Neural crest cell (in vitro differentiated cells): Measurements from ENCODE around the gene ASTN2. TPM values are rescaled to one million over a fixed set of nuclear protein-coding genes. Genes with fewer than 3 reads are reported as not detected.
"Not testable (repeated sequence)": the region's sequence is repeated elsewhere in the genome, so short reads cannot be mapped to it uniquely, and the experiment has no call there.

Source experiments
- DNase-seq: peaks from one replicate; pipeline ENCODE4 v3.0.0; 2021; ENCODE audit warnings: low read depth, mixed read lengths, low spot score
- H3K27ac Mint-ChIP-seq: one replicate; pipeline ENCODE4 v1.8.0; 2021; ENCODE audit warnings: mild to moderate bottlenecking, mixed read lengths; ENCODE audit not compliant: unreplicated experiment
- H3K27me3 Mint-ChIP-seq: 2 replicates; pipeline ENCODE4 v1.8.0; 2021; ENCODE audit warnings: low read depth, mild to moderate bottlenecking, mixed read lengths
- H3K36me3 Mint-ChIP-seq: 2 replicates; pipeline ENCODE4 v1.8.0; 2021; ENCODE audit warnings: low read depth, mild to moderate bottlenecking, mixed read lengths
- H3K4me1 Mint-ChIP-seq: 2 replicates; pipeline ENCODE4 v1.8.0; 2021; ENCODE audit warnings: mixed read lengths
- H3K4me3 Mint-ChIP-seq: one replicate; pipeline ENCODE4 v1.8.0; 2021; ENCODE audit warnings: mild to moderate bottlenecking, mixed read lengths
- H3K9me3 Mint-ChIP-seq: 2 replicates; pipeline ENCODE4 v1.8.0; 2021; ENCODE audit warnings: mixed read lengths
- total RNA-seq: library from RNA; stranded (reverse); gene quantifications from 2 replicates; pipeline ENCODE4 v1.2.1, GENCODE V29; 2021
- TF ChIP-seq, protein P1 (sequence below): fragments of 200-600 bp; sonication (generic); conservative IDR thresholded peaks from 2 replicates; pipeline ENCODE4 v1.5.0; 2021; ENCODE audit warnings: antibody characterized with exemption, mild to moderate bottlenecking

ASTN2 gene
- total RNA-seq, 1 donor from 2014 or later, result 7.3 TPM

DNA sequence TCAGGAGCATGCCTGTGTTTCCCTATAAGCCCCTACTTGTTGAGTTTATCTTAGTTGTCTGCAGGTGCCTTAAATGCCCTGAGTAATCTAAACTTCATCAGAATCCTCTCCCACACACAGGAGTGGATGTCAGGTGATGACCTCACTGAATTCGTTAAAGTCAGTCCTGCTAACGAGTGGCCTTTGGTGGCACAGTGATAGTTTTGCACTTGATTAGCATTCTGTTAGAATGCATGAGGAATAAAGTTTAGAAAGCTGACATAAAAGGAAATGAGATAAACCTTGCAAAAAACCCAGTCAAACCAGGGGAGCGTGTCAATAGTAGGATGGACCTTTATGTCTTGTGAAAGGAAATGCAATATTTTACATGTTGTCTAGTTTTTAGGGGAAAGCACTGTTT is 723.2 kb downstream of the ASTN2 start:
- Mint-ChIP-seq H3K9me3 (no peaks in the 10 kb centered on the region), H3K4me1 (peaks cover 27% of the 10 kb centered on the region), H3K4me3 (no peak overlapping the region)

DNA sequence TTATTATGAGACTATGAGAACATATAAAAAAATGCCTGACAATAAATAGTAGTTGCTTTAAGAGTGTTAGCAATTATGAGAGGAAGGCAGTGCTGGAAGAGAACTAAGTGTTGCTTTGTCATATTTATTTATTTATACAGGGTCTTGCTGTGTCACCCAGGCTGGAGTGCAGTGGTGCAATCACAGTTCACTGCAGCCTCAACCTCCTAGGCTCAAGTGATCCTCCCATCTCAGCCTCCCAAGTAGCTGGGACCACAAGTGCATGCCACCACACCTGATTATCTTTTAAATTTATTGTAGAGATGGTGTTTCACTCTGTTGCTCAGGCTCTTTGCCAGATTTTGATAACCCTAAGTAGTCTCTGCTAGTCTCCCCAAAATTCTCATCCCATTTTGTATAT is 724.1 kb downstream of the ASTN2 start:
- not testable (repeated sequence) for H3K36me3 Mint-ChIP-seq, H3K27ac Mint-ChIP-seq, H3K27me3 Mint-ChIP-seq, H3K9me3 Mint-ChIP-seq, DNase-seq, H3K4me3 Mint-ChIP-seq
- peaks cover 33% of the 10 kb centered on the region for H3K4me1 Mint-ChIP-seq

More for the DNA sequence above, 723.2 kb downstream of the ASTN2 start:
- peaks cover 5% of the 10 kb centered on the region for H3K36me3 Mint-ChIP-seq
- peaks cover under 1% of the 10 kb centered on the region for H3K27me3 Mint-ChIP-seq
- no peak overlapping the region for H3K27ac Mint-ChIP-seq
- no peak for DNase-seq
- TF ChIP-seq, protein P1, sequence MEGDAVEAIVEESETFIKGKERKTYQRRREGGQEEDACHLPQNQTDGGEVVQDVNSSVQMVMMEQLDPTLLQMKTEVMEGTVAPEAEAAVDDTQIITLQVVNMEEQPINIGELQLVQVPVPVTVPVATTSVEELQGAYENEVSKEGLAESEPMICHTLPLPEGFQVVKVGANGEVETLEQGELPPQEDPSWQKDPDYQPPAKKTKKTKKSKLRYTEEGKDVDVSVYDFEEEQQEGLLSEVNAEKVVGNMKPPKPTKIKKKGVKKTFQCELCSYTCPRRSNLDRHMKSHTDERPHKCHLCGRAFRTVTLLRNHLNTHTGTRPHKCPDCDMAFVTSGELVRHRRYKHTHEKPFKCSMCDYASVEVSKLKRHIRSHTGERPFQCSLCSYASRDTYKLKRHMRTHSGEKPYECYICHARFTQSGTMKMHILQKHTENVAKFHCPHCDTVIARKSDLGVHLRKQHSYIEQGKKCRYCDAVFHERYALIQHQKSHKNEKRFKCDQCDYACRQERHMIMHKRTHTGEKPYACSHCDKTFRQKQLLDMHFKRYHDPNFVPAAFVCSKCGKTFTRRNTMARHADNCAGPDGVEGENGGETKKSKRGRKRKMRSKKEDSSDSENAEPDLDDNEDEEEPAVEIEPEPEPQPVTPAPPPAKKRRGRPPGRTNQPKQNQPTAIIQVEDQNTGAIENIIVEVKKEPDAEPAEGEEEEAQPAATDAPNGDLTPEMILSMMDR, result no peak

DNA sequence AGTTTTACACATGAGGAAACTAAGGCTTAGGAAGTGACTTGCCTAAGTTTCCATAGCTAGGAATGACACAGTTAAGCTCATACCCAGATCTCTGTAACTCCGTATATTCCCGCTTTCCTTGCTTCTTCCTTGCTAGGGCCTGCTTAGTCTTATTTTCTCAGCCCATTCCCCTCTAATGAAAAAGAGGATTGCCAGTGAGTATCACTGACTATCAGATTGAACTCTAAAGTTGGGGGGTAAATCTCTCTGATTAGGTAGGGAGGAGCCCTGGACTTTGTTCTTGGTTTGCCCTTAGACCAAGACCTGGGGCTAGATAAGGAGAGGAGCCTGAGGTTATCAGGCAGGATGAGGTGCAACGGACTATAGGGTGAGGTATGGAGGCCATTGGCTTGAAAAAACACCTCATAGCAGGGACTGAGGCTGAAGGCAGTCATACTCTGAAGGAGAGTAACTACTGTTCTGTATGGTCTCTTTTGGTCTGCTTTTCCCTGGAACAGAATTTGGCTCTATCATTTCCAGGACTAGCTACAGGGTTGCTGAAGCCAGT is 725.3 kb downstream of the ASTN2 start:
- TF ChIP-seq, protein P1, result no peak
- peaks cover 4% of the 10 kb centered on the region for H3K27me3 Mint-ChIP-seq
- H3K27ac Mint-ChIP-seq, result no peak overlapping the region
- peaks cover 33% of the 10 kb centered on the region for H3K4me1 Mint-ChIP-seq
- H3K36me3 Mint-ChIP-seq, result peaks cover 6% of the 10 kb centered on the region
- H3K9me3 Mint-ChIP-seq, result no peaks in the 10 kb centered on the region
- no peak for DNase-seq
- H3K4me3 Mint-ChIP-seq, result peak overlapping the region; percentile 95

DNA sequence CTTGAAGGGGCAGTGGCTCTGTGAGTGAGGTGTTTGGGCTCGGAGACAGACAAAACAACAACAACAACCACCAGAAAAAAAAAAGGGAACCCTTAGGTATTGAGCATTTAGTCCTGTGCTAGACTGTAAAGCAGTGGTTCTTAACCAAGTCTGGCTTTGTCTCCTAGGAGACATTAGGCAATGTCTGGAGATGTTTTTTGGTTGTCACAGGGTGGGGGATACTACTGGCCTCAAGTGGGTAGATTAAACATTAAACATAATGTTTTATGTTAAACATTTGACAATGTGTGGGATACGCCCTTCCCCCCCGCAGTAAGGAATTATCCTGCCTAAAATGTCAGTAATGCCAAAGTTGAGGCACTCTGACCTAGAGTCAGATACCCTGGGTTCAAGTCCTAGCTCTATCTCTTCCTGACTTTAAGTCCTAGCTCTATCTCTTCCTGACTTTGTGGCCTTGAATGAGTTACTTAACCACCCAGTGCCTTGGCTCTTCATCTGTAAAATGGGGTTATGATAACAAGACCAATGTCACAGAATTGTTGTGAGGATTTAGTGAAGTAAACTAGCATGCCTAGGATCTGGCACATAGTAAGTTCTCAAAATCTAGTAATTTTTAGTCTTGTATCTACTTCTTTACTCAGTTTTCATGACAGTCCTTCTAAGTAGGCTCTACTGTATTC is 725.9 kb downstream of the ASTN2 start:
- no peak for DNase-seq
- Mint-ChIP-seq H3K27ac (no peak overlapping the region), H3K9me3 (no peaks in the 10 kb centered on the region), H3K27me3 (peaks cover 4% of the 10 kb centered on the region), H3K4me3 (peak overlapping the region; percentile 95), H3K36me3 (peaks cover 8% of the 10 kb centered on the region), H3K4me1 (peaks cover 33% of the 10 kb centered on the region)
- TF ChIP-seq, protein P1, result no peak

DNA sequence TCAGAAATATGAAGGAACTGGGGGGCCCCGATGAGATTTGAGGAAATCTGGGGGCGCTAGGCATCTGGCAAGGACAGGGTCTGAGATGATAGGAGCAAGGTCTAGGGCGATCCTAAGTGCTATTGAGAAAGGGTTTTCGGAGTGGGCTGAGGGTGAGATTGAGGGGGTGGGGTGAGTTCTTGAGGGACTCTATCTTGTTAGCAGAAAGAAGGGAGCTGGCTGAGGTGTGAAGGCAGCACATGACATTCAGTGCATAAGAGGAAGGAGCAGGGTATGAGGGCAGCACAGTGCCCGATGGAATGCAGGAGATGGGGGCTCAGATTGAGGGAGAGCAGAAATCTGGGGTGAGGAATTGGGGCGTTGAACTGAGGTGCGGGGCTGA is 727.1 kb downstream of the ASTN2 start:
- Mint-ChIP-seq H3K27me3 (peaks cover 4% of the 10 kb centered on the region), H3K27ac (peak overlapping the region; percentile 28), H3K4me1 (peaks cover 33% of the 10 kb centered on the region), H3K9me3 (no peaks in the 10 kb centered on the region), H3K4me3 (peak overlapping the region; percentile 95), H3K36me3 (peaks cover 8% of the 10 kb centered on the region)
- DNase-seq, result no peak
- TF ChIP-seq, protein P1, result no peak

DNA sequence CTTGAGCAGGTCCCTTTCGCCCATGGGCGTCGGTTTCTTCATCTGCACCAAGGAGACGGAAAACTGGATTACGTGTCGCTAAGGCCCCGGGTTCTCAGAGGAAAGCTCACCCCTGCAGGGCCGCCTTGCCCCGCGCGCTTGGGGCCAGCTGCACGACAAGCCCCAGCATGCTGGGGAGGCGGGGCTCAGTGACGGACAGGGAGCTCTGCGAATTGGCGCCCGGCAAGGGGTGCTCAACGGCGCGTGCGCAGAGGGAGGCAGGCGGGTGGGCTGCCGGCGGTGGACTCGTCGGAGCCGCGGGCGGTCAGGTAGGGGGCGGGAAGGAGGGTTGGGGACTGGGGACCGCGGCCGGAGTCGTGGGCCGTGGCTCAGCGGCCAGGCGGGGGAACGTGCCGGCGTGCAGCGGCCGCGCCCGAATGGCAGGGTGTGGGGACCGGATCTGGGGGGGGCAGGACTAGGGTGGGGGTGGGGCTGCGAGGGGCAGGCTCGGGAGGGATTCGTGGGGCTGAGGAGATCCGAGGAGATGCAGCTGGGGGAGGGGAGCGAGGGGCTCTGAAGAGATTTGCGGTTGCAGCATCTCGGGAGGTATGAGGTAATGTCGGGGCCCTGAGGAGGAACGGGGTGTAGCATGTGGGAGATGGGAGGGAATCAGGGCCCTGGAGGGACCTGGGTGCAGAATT is 727.6 kb downstream of the ASTN2 start, which contains the start of gene TRIM32:
Gene TRIM32 (plus strand): TSS at position 232 of the 680 bp plus-strand sequence. CDS start 10,438 bp downstream, outside the sequence.
- H3K27ac Mint-ChIP-seq, result peak within 1 kb of the TSS; percentile 43
- H3K27me3 Mint-ChIP-seq, result peaks cover 4% of the 10 kb centered on the region
- peaks cover 8% of the 10 kb centered on the region for H3K36me3 Mint-ChIP-seq
- TF ChIP-seq, protein P1, result no peak
- H3K4me3 Mint-ChIP-seq, result peak within 1 kb of the TSS; percentile 95
- no peaks in the 10 kb centered on the region for H3K9me3 Mint-ChIP-seq
- H3K4me1 Mint-ChIP-seq, result peaks cover 33% of the 10 kb centered on the region
- peak; percentile 98 for DNase-seq
